Gastroesophageal sphincter (tissue), 4 donors: ENCODE measurements around the gene PLPP7. TPM values are rescaled to one million over a fixed set of nuclear protein-coding genes. Genes with fewer than 3 reads are reported as not detected.
A peak's percentile ranks its signal among the peaks of the same experiment; 100 is the strongest.
"Not testable (repeated sequence)": the region's sequence is repeated elsewhere in the genome, so short reads cannot be mapped to it uniquely, and the experiment has no call there.

Source experiments
- ATAC-seq: fragments of 150-250 bp; one replicate; pipeline ENCODE4 v1.9.1; 2016; ENCODE audit warnings: mild to moderate bottlenecking, moderate library complexity
- H3K27ac ChIP-seq, 4 donors: fragments of 200-600 bp; sonication (generic) in 3 of 4; 1 replicate in 3 of 4; 2 replicates in 1 of 4; pipeline ENCODE4 v1.5.1; 2016 to 2019
- H3K27me3 ChIP-seq: fragments of 200-600 bp; sonication (generic); one replicate; pipeline ENCODE4 v1.5.1; 2019
- H3K36me3 ChIP-seq, 2 donors: fragments of 200-600 bp; sonication (generic); one replicate each; pipeline ENCODE4 v1.5.1; 2019; ENCODE audit warnings: control low read depth in 1 of 2
- H3K4me1 ChIP-seq, 3 donors: fragments of 200-600 bp; sonication (generic); 1 replicate in 2 of 3; 2 replicates in 1 of 3; pipeline ENCODE4 v1.5.1; 2016 to 2019; ENCODE audit warnings: control low read depth in 2 of 3
- H3K4me3 ChIP-seq, 2 donors: fragments of 200-600 bp; sonication (generic); one replicate each; pipeline ENCODE4 v1.5.1; 2019; ENCODE audit warnings: mild to moderate bottlenecking in 1 of 2, moderate library complexity in 1 of 2
- H3K9me3 ChIP-seq, 3 donors: fragments of 200-600 bp; sonication (generic); one replicate each; pipeline ENCODE4 v1.5.1; 2017 to 2019; ENCODE audit warnings: control low read depth in 2 of 3
- CTCF ChIP-seq, 4 experiments: fragments of 200-600 bp in 2 of 4; fragments of 450-650 bp in 2 of 4; sonication (generic) in 1 of 4; IDR thresholded peaks; one replicate each; pipeline ENCODE4 v1.5.1; 2017 to 2019; ENCODE audit warnings: antibody characterized with exemption in 4 of 4, mild to moderate bottlenecking in 2 of 4, moderate library complexity in 2 of 4
- EP300 ChIP-seq: sonication (generic); formaldehyde crosslinking; IDR thresholded peaks from one replicate; pipeline ENCODE4 v1.6.1; 2017; ENCODE audit warnings: antibody characterized with exemption, mild to moderate bottlenecking
- POLR2A ChIP-seq, 2 donors: fragments of 450-650 bp; IDR thresholded peaks; one replicate each; pipeline ENCODE4 v1.6.1; 2017; ENCODE audit warnings: antibody characterized with exemption in 2 of 2, mild to moderate bottlenecking in 2 of 2, moderate library complexity in 1 of 2
- POLR2AphosphoS5 ChIP-seq: sonication (generic); formaldehyde crosslinking; IDR thresholded peaks from one replicate; pipeline ENCODE4 v1.6.1; 2017; ENCODE audit warnings: antibody characterized with exemption
- WGBS, 2 donors: methylation state at CpG; one replicate each; pipeline ENCODE4 v1.1.5; 2018; ENCODE audit warnings: low coverage in 1 of 2; 5-methylcytosine and 5-hydroxymethylcytosine counted together
- total RNA-seq, 4 donors: library from RNA; depleted of rRNA; stranded (reverse); fragments of >200 nt; gene quantifications; one replicate each; pipeline ENCODE4 v1.1.0, GENCODE V29; 2016

The PLPP7 gene
- total RNA-seq, 4 donors from 2014 or later, result 9.7 to 21.1 (median 12.0) TPM

GRCh38 chr9:131270171-131271015 is 19.1 kb upstream of the PLPP7 start:
- Histone ChIP-seq H3K4me1 (peaks cover 0 to 21% (median 0%) of the 10 kb centered on the region in 3 donors), H3K27me3 (peaks cover 13% of the 10 kb centered on the region), H3K4me3 (no peak overlapping the region), H3K27ac (peak overlapping the region in 3 of 4 donors; percentile 38 to 79 (median 64)), H3K36me3 (no peaks in the 10 kb centered on the region), H3K9me3 (no peaks in the 10 kb centered on the region)
- ATAC-seq, result peak; percentile 81
- WGBS, 2 donors, result 60 to 61% methylated on average over 2 to 14 of the region's 20 CpGs
- peak; percentile 16 for TF ChIP-seq POLR2AphosphoS5
- no peak for TF ChIP-seq EP300

- H3K9me3 ChIP-seq, H3K36me3 ChIP-seq, ATAC-seq, H3K4me3 ChIP-seq: not testable (repeated sequence)
- Histone ChIP-seq H3K4me1 (peaks cover 0 to 26% (median 0%) of the 10 kb centered on the region in 3 donors), H3K27me3 (peaks cover 19% of the 10 kb centered on the region), H3K27ac (peak overlapping the region in 3 of 4 donors; percentile 38 to 79 (median 64))
- 67 to 100% methylated on average over 1 of the region's 1 CpG for WGBS, 2 donors
These were observed 18.6 kb upstream of the PLPP7 start for GRCh38 chr9:131271016-131271273.

- Histone ChIP-seq H3K27ac (peak overlapping the region in 3 of 4 donors; percentile 38 to 79 (median 64)), H3K36me3 (no peaks in the 10 kb centered on the region), H3K4me3 (no peak overlapping the region), H3K4me1 (peaks cover 0 to 30% (median 0%) of the 10 kb centered on the region in 3 donors), H3K9me3 (no peaks in the 10 kb centered on the region), H3K27me3 (peaks cover 24% of the 10 kb centered on the region)
- TF ChIP-seq CTCF (IDR thresholded peaks at IDR 0.05) (no peak), POLR2A (IDR thresholded peaks at IDR 0.05) (no peak), EP300 (no peak), POLR2AphosphoS5 (no peak)
- no peak for ATAC-seq
- 100% methylated on average over 2 of the region's 6 CpGs; no CpG with 5 or more reads in 1 of the 2 donors for WGBS, 2 donors
These were observed 18.0 kb upstream of the PLPP7 start for GRCh38 chr9:131271506-131271931.

- no peak for ATAC-seq
- no CpG with 5 or more reads among the region's 3 CpGs for WGBS, 2 donors
- H3K27me3 ChIP-seq, result peaks cover 31% of the 10 kb centered on the region
- peak overlapping the region in 3 of 4 donors; percentile 30 to 79 (median 64) for H3K27ac ChIP-seq
- H3K4me1 ChIP-seq, result peaks cover 0 to 33% (median 0%) of the 10 kb centered on the region in 3 donors
- no peaks in the 10 kb centered on the region for H3K36me3 ChIP-seq
- H3K4me3 ChIP-seq, result no peak overlapping the region
- no peaks in the 10 kb centered on the region for H3K9me3 ChIP-seq
- TF ChIP-seq POLR2A (IDR thresholded peaks at IDR 0.05) (no peak), POLR2AphosphoS5 (no peak), EP300 (no peak), CTCF (IDR thresholded peaks at IDR 0.05) (no peak)
These were observed 17.3 kb upstream of the PLPP7 start for GRCh38 chr9:131272212-131272611.

- no peaks in the 10 kb centered on the region for H3K36me3 ChIP-seq
- 83 to 84% methylated on average over 7 to 14 of the region's 22 CpGs for WGBS, 2 donors
These were observed 16.2 kb upstream of the PLPP7 start for GRCh38 chr9:131273146-131273855.

More at GRCh38 chr9:131273146-131273855, 16.2 kb upstream of the PLPP7 start:
- no peak for ATAC-seq
- H3K27me3 ChIP-seq, result peaks cover 33% of the 10 kb centered on the region
- no peaks in the 10 kb centered on the region for H3K9me3 ChIP-seq
- H3K4me1 ChIP-seq, result peaks cover 0 to 41% (median 0%) of the 10 kb centered on the region in 3 donors
- peak overlapping the region in 3 of 4 donors; percentile 63 to 79 (median 64) for H3K27ac ChIP-seq
- TF ChIP-seq EP300 (no peak), CTCF (IDR thresholded peaks at IDR 0.05) (no peak), POLR2AphosphoS5 (no peak), POLR2A (IDR thresholded peaks at IDR 0.05) (no peak)
- peak overlapping the region in 1 of 2 donors; percentile 76 for H3K4me3 ChIP-seq
